Mononuclear cell (primary cell): Measurements from ENCODE around the gene ARHGAP27. TPM values are rescaled to one million over a fixed set of nuclear protein-coding genes. Genes with fewer than 3 reads are reported as not detected.

Source experiments
- H3K27me3 ChIP-seq: 2 replicates; pipeline ENCODE4 v1.6.0; 2011; ENCODE audit warnings: low read length, control low read depth; ENCODE audit not compliant: insufficient read depth
- H3K4me1 ChIP-seq: 2 replicates; pipeline ENCODE4 v1.5.1; 2011; ENCODE audit warnings: mild to moderate bottlenecking, low read length, control low read depth; ENCODE audit not compliant: insufficient read depth
- H3K4me3 ChIP-seq: 2 replicates; pipeline ENCODE4 v1.5.1; 2011; ENCODE audit warnings: mild to moderate bottlenecking, low read length, moderate library complexity
- H3K9me3 ChIP-seq: 2 replicates; pipeline ENCODE4 v1.5.1; 2011; ENCODE audit warnings: low read depth, mild to moderate bottlenecking, control low read depth, low read length
- total RNA-seq: library from RNA; depleted of rRNA; stranded (reverse); fragments of >200 nt; gene quantifications from one replicate; pipeline ENCODE4 v1.2.3, GENCODE V29; 2012

The ARHGAP27 gene
- total RNA-seq, 1 donor = 41.3 TPM

DNA sequence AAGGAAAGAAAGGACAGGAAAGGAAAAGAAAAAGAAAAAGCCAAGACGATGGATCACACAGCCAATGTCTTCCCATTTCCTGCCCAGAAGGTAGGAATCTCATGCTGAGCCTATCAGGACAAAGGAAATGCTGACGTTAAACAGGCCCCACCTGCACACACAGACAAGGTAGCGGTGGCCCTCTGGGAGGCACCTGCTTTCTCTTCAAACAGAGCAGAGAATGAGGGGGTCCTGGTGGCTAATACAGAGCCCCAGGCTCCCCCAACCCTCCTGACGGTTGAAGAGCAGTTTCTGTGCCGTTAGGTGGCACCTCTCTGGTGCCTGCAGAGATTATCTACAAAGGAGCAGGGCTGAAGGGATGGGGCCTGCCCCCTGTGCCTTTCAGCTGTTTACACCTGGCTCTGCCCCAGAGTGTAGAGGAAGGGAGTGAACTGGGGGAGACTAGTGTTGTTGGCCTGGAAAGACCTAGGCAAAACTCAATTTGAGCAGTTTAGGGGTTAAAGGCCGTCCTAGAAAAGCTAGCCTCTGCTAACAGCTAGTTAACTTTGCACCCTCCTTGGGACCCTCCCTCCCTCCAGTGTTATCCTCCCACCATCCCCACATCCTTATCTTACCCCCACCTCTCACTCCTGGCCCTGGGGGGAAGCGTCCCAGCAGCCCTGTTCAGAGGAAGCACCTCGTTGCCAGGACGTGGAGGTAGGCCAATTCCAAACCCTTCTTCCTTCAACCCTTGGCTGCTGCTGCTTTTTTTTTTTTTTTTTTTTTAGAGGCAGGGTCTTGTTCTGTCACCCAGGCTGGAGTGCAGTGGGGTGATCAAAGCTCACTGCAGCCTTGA lies 56.3 kb downstream of the ARHGAP27 start:
- Histone ChIP-seq H3K27me3 (peaks cover 5% of the 10 kb centered on the region), H3K4me3 (no peak overlapping the region), H3K9me3 (no peaks in the 10 kb centered on the region), H3K4me1 (peaks cover 29% of the 10 kb centered on the region)

DNA sequence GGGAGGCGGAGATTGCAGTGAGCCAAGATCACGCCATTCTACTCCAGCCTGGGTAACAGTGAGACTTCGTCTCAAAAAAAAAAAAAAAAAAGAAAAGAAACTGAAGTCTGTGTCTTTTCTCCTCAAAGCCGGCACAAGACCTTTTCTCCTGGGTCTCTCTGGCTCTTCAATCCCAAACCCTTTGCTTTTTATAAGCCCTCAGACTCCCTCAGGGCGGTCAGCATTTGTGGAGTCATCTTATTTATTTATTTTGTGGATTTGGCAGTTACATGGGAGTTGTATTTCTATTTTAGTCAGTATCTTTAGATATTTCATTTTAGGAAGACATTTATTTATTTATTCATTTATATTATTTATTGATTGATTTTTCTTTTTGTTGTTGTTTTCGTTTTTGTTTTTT lies 58.2 kb downstream of the ARHGAP27 start:
- Histone ChIP-seq H3K9me3 (no peaks in the 10 kb centered on the region), H3K27me3 (peaks cover 12% of the 10 kb centered on the region), H3K4me3 (no peak overlapping the region), H3K4me1 (peaks cover 31% of the 10 kb centered on the region)

DNA sequence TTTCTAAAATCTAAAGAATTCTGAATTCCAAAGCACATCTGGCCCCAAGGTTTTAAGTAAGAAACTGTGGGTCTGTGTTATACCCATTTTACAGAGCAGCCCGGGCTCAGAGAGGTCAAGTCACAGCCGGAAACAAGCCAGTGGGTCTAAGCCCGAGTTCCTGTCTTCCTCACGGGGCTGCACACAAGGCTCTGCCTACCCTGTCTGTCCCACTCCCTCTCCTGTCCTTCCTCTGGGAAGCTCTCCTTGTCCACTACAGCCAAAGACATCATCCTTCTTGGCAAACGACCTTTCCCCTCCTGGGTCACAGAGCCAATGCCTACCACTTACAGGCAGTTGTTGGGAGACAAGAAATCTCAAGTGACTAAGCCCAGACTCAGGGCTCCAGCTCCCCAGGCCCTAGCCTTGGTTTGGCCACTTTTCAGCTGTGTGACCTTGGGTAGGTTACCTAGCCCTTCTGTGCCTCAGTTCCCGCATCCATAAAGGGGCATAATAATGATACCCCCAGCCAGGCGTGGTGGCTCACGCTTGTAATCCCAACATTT lies 60.3 kb downstream of the ARHGAP27 start:
- Histone ChIP-seq H3K9me3 (no peaks in the 10 kb centered on the region), H3K4me3 (no peak overlapping the region), H3K27me3 (peaks cover 12% of the 10 kb centered on the region), H3K4me1 (peaks cover 31% of the 10 kb centered on the region)

DNA sequence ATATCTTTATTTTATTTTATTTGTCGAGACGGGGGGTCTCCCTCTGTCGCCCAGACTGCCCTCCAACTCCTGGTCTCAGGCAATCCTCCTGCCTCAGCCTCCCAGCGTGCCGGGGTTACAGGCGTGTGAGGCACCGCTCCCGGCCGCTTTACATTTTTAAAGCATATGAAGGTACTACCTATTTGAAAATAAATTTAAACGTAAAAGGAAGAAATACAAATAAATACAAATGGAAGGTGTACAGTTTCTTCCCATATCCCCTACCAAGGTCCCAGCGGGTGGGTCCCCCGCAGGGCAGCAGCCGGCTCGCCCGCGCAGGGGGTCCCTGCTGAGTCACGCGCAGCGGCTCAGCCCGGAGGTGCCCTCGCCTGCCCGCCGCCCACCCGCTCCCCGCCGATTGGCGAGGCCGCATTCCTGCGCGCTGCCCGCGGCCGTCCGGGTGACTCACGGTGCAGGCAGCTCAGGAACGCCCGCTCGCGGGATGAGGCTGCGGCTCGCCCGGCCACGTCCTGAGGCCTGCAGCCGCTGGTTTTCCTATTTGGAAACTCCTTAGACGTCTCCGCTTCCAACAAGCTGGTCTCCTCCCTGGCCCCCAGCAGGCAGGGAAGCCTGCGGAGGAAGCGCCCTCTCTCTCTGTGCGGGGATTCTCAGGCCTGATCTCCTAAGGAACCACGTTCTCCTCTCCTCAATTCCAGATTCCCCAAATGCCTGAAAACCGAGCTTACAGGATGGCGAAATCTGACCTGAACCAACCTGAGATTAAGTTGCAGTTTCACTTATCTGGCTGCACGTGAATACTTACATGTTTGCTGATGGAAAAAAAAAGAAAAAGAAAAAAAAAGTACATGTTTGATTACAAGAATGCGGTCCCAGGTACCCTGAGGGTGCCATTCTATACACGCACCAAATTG lies 61.0 kb downstream of the ARHGAP27 start:
- Histone ChIP-seq H3K9me3 (no peaks in the 10 kb centered on the region), H3K4me3 (no peak overlapping the region), H3K27me3 (peaks cover 12% of the 10 kb centered on the region), H3K4me1 (peaks cover 31% of the 10 kb centered on the region)

DNA sequence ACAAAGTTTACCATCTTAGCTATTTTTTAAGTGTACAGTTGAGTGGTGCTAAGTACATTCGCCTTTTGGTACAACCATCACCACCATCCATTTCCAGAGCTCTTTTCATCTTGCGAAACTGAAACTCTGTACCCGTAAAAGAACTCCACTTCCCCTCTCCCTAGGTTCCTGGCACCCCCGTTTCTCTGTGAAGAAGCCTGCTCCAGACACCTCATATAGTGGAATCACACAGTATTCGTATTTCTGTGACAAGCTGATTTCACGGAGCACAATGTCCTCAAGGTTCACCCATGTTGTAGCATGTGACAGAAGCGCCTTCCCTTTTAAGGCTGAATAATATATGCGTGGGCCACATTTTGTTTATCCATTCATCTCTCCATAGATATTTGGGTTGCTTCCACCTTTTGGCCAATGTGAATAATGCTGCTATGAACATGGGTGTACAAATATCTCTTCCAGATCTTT lies 61.7 kb downstream of the ARHGAP27 start:
- peaks cover 12% of the 10 kb centered on the region for H3K27me3 ChIP-seq
- H3K4me1 ChIP-seq = peaks cover 31% of the 10 kb centered on the region
- no peaks in the 10 kb centered on the region for H3K9me3 ChIP-seq
- H3K4me3 ChIP-seq = no peak overlapping the region

DNA sequence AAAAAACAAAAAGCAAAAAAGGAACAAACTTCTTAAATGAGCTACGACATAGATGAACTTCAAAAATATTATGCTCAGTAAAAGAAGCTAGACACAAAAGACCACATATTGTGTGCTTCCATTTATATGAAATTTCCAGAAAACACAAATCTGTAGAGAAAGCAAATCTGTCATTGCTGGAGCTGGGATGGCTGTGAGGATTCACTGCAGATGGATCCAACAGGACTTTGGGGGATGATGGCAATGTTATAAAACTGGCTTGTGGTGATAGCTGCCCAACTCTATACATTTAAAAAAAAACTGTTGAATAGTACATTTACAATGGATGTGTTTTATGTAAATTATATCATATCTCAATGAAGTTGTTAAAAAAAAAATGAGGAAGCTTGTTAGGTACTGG lies 63.2 kb downstream of the ARHGAP27 start:
- Histone ChIP-seq H3K4me1 (peaks cover 30% of the 10 kb centered on the region), H3K4me3 (no peak overlapping the region), H3K27me3 (peaks cover 12% of the 10 kb centered on the region), H3K9me3 (no peaks in the 10 kb centered on the region)

DNA sequence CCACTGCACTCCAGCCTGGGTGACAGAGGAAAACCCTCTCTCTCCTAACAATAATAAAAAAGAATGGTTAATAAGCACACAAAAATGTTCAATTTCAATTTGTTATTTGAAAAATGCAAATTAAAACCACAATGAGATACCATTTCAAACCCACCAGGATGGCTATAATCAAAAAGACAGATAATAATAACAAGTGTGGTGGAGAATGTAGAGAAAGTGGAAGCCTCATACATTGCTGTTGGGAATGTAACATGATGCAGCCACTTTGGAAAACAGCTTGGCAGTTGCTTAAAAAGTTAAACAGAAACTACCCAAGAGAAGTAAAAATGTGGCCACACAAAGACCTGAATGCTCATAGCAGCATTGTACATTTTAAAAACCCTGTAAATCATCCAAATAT lies 64.0 kb downstream of the ARHGAP27 start:
- Histone ChIP-seq H3K27me3 (peaks cover 12% of the 10 kb centered on the region), H3K4me1 (peaks cover 23% of the 10 kb centered on the region), H3K4me3 (no peak overlapping the region), H3K9me3 (no peaks in the 10 kb centered on the region)

DNA sequence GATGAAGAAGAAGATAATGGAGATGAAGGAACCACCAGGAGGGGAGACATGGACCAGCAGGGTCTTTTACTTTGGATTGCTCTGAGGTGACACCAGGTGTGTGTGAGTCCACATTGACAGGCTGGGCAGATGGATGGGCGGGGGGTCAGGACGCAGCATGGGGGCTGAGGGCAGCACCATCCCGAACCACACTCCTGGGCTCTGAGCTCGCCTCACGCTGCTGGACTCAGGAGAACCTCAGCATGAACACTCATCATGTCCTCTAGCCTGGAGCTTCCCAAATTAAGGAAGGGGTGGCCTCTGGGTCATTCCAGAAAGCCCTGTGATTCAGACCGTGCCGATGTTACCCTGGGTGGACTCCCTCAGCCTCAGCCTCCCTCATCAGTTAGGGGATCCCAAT lies 65.5 kb downstream of the ARHGAP27 start:
- peaks cover 13% of the 10 kb centered on the region for H3K27me3 ChIP-seq
- H3K9me3 ChIP-seq = no peaks in the 10 kb centered on the region
- peaks cover 15% of the 10 kb centered on the region for H3K4me1 ChIP-seq
- H3K4me3 ChIP-seq = no peak overlapping the region

DNA sequence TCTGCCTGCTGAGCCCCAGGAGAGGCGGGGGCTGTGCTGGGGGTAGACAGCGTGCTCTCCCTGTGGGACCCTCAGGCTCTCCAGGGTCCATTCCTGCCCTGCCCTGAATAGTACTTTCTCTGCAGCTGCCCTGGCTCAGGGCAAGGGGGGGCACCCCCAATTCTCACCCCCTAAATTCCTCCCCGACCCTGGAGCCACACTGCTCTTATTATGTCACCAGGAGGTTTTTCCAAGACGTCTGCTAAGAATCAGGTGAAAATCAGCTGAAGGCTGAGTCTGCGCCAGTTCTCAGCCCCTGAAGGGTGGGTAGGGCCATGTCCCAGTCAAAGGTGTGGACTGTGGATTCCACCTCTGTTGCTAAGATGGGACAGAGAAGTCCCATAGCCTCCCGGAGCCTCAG lies 66.0 kb downstream of the ARHGAP27 start:
- Histone ChIP-seq H3K4me1 (peaks cover 11% of the 10 kb centered on the region), H3K9me3 (no peaks in the 10 kb centered on the region), H3K27me3 (peaks cover 13% of the 10 kb centered on the region), H3K4me3 (no peak overlapping the region)

DNA sequence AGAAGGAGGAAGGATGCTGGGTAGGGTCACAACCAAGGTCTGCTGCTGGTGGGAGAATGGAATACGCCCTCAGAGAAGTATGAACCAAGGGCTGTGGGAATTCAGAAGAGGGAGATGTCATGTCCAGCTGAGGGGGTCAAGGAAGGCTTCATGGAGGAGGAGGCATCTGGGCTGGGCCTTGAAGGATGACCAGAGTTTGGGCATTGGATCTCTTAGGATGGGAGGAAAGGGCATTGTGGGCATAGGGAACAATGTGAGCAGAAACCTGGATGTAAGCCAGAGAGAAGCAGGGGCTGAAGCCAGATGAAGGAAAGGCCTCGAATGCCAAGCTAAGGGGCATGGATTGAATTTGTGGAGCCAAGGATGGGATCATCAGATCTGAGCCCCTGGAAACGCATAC lies 66.6 kb downstream of the ARHGAP27 start:
- peaks cover 5% of the 10 kb centered on the region for H3K4me1 ChIP-seq
- H3K4me3 ChIP-seq = no peak overlapping the region
- H3K27me3 ChIP-seq = peaks cover 7% of the 10 kb centered on the region
- no peaks in the 10 kb centered on the region for H3K9me3 ChIP-seq

DNA sequence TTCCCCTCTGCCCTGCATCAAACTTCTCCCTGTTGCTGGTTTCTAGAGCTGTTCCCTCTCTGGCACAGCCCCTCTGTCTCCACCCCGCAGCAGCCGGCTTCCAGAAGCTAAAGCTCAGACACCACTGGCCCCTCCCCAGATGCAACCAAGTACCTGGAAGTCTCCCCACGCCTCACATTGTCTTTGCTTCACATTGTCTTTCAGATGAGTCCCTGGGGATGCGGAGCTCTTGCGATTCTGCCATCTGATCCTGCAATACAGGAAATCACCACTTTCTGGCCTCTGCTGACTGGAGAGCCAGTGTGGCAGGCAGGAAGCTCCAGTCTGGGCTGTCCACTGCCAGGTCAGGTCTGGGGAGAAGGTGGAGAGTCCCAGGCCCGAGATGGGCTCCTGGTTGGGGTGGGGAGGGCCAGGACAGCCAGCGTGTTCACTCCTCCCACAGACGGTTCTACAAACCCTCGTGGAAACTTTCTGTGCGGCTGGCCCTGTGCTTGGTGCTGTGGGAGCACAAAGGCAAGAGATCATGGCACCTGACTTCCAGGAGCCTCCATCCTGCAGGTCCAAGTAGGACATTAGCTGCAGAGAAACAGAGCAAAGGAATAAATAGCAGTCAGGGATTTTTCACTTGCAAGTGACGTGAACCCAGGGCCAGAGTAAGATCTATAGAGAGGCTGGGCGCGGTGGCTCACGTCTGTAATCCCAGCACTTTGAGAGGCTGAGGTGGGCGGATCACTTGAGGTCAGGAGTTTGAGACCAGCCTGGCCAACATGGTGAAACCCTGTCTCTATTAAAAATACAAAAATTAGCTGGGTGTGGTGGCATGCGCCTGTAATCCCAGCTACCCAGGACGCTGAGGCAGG lies 67.9 kb downstream of the ARHGAP27 start:
- H3K27me3 ChIP-seq = peaks cover 3% of the 10 kb centered on the region
- H3K9me3 ChIP-seq = no peaks in the 10 kb centered on the region
- no peaks in the 10 kb centered on the region for H3K4me1 ChIP-seq
- no peak overlapping the region for H3K4me3 ChIP-seq

DNA sequence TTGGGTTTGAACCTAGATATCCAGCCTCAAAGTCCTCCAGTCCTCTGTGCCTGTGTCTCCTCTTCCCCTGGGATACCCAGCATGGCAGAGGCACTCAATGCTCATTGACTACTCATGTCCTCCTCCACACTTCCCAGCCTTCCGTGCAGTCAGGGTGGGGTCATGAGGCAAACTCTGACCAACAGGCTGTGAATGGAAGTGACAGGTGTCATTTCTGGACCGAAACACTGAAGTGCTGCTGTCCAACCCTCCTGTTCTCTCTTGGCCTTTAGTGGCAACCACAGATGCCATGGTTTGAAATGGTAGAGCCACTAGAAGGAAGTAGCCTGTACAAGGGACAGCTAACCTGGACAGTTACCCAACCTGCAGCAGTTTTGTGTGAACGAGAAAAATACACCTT lies 69.2 kb downstream of the ARHGAP27 start:
- Histone ChIP-seq H3K9me3 (no peaks in the 10 kb centered on the region), H3K4me1 (no peaks in the 10 kb centered on the region), H3K27me3 (peaks cover 3% of the 10 kb centered on the region), H3K4me3 (no peak overlapping the region)

DNA sequence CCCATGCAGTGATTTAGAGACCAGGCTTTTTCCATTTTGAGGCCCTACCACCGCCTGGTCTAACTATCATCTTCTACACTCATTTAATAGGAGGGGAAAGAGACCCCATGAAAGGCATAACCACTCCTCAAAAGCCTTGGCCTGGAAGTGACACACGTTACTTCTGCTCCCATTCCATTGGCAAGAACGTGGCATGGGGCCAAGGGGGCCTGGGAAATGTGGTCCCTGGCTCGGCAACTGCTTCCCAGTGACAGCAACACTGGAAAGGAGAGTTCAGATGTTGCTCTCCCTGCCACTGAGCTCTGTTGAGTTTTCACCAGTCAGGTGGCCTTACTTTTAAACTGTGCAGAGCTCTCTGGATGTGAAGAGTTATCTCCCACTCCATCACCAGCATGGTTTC lies 70.7 kb downstream of the ARHGAP27 start:
- Histone ChIP-seq H3K9me3 (no peaks in the 10 kb centered on the region), H3K4me1 (no peaks in the 10 kb centered on the region), H3K4me3 (no peak overlapping the region), H3K27me3 (peaks cover 6% of the 10 kb centered on the region)

DNA sequence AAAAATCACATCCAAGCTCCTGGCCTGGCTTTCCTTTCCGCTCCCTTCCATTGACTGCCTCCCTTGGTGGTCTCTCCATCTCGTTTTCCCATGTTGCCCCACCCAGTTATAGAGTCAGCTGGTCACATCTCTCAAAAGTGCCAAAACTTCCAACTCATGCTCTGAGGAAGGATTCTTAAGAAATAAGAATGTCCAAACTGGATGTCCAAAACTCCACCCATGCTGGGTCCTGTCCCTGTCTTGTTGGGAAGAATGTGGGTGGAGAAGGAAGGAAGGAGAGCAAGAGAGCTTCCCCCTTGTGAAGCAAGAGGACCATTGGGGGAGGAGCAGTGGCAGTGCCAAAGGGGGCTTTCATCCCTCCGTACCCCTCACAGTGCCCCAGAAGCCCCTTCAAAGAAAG lies 71.2 kb downstream of the ARHGAP27 start:
- Histone ChIP-seq H3K27me3 (peaks cover 6% of the 10 kb centered on the region), H3K4me3 (no peak overlapping the region), H3K4me1 (no peaks in the 10 kb centered on the region), H3K9me3 (no peaks in the 10 kb centered on the region)
